Keratinocyte (primary cell): ENCODE results near the gene CCNI.

Experiments used
- CTCF ChIP-seq, 3 experiments: IDR thresholded peaks in 1 of 3; conservative IDR thresholded peaks in 1 of 3; optimal IDR thresholded peaks in 1 of 3; 2 replicates in 2 of 3; 3 replicates in 1 of 3; pipeline versions ENCODE3 to v1.5.1; 2011; ENCODE audit warnings: low read length in 3 of 3, mild to moderate bottlenecking in 3 of 3, moderate library complexity in 2 of 3, control low read depth in 1 of 3, inconsistent platforms in 1 of 3; ENCODE audit not compliant: insufficient read depth in 2 of 3; ENCODE audit errors: extremely low read depth in 1 of 3
- EZH2 ChIP-seq: IDR thresholded peaks from one replicate; pipeline ENCODE4 v1.6.1; 2012; ENCODE audit warnings: inconsistent platforms, mild to moderate bottlenecking, low read length, moderate library complexity

- TF ChIP-seq EZH2 (no peak), CTCF (optimal IDR thresholded peaks at IDR 0.05 in 1 of 3, IDR thresholded peaks at IDR 0.05 in 1 of 3, conservative IDR thresholded peaks at IDR 0.05 in 1 of 3; ENCODE audit: extremely low read depth in 1 of 3, insufficient read depth in 2 of 3, low read length in 3 of 3) (no peak)
These were observed 46.9 kb upstream of the CCNI start for GRCh38 chr4:77122656-77123055.
